GM12874 (cell line): ENCODE data around the gene MOCOS.

ENCODE experiments used
- TF ChIP-seq, protein P1 (sequence below): IDR thresholded peaks from 2 replicates; pipeline ENCODE4 v1.5.1; 2011; ENCODE audit warnings: low read depth, mild to moderate bottlenecking, control low read depth, low read length, moderate library complexity; ENCODE audit not compliant: insufficient read depth

The MOCOS gene

DNA sequence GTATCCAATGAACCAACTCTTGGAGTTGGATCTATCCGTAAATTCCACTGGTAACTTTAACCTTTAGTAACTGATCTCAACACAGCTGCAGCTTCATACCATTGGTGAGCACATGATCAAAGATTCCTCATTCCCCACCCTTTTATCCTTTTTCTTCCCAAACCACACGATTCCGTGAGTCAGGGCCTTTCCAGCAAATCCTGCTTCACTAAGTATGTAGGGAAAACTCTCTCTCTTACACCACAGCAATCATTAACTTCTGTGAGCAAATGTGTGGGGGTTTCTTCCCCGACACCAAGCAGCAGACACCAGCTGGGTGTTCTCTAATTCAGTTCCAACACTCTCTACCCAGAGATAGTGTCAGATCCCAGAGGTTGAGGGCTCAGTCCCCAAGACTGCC lies 34.1 kb upstream of the MOCOS start:
- TF ChIP-seq, protein P1, sequence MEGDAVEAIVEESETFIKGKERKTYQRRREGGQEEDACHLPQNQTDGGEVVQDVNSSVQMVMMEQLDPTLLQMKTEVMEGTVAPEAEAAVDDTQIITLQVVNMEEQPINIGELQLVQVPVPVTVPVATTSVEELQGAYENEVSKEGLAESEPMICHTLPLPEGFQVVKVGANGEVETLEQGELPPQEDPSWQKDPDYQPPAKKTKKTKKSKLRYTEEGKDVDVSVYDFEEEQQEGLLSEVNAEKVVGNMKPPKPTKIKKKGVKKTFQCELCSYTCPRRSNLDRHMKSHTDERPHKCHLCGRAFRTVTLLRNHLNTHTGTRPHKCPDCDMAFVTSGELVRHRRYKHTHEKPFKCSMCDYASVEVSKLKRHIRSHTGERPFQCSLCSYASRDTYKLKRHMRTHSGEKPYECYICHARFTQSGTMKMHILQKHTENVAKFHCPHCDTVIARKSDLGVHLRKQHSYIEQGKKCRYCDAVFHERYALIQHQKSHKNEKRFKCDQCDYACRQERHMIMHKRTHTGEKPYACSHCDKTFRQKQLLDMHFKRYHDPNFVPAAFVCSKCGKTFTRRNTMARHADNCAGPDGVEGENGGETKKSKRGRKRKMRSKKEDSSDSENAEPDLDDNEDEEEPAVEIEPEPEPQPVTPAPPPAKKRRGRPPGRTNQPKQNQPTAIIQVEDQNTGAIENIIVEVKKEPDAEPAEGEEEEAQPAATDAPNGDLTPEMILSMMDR, result no peak

DNA sequence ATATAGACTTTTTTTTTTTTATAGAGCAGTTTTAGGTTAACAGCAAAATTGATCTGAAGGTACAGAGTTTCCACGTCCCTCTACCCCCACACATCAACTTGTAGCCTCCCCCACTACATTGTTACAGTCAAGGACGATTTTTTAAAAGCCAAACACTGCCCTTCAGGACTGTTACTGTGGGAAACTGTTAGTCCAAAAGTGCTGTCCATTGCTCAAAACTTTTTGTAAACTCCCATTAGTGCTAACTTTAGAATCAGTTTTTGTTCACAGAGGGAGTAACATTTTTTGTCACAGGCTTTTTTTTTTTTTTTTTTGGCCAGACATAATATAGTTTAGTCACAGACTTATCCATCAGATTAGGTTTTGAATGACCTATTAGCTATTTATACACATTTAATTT lies 33.5 kb upstream of the MOCOS start:
- TF ChIP-seq, protein P1, result no peak

DNA sequence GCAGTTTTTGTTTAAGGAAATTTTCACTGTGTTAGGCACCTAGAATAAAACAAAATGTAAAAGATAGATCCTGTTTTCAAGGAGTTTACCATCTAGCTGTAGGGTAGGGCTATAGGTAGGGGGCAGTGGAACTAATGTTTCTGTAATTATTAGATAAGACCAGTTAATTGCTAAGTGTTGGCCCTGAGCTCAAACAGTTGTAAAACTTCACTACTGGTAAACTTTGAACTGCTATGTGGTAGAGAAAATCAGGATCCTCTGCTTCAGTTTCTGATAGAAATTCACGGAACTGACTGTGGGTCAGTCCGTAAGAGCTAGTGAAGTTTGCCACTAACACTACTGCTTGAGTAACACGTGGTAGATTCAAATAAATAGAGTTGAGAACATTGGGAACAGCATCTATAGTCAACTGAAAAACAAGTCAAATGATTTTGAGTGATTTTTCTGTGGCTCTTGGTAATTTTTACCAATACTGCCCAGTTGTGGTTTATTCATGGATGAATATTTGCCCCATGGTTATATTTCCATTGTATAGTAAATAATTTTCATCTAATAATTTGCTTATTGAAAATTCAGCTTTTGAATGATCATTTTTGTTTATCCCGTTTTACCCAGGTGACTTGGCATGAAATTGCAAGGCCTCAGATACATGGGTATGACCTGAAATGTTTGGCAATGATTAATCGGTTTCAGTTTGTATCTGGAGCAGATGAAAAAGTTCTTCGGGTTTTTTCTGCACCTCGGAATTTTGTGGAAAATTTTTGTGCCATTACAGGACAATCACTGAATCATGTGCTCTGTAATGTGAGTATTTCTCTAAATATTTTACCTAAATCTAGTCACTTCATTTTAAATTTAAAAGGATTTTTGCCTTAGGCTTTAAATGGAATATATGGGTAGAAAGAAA lies 31.2 kb upstream of the MOCOS start:
- TF ChIP-seq, protein P1, result no peak

DNA sequence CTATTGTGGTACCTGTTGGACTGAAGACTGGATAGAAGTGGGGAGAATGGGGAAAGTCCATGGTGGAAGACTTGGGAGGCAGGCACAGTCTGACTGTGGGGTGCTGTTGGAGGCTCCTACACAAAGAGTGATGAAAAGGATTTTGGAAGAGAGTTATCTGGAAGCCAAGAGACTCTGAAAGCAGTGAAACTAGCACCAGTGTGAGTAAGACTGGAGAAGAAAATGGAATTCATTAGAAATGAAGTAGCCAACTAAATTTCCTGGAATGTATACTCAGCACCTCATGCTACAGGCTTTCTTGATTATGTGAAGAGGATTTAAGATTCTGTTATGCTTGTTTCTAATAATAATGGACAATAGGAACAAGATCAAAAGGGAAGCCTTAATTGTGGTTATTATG lies 29.9 kb upstream of the MOCOS start:
- TF ChIP-seq, protein P1, result no peak

DNA sequence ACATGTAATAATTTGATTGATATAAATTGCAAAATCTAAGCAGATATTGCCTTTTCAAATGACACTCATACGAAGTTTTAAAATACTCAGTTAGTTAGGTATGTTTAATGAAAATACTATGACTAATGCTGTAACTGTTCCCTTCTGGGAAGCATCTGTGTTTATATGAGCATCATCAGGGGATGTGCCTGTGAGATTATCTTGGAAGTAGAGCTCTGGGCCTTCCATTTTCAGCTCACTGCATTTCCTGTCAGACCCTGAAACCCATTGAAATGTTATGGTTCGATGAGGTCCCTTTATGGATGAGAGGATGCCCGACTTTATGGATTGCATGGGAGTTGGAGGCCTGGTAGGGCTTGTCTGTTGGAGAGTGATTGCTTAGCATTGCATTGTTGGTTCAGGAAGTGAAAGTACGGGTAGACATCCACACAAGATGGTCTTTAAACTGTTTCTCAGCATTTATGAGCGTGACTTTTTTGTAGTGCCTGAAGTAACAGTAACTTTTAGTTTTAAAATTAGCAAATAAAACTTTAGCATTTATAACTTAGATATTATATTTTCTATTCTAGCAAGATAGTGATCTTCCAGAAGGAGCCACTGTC lies 28.9 kb upstream of the MOCOS start:
- TF ChIP-seq, protein P1, result no peak

DNA sequence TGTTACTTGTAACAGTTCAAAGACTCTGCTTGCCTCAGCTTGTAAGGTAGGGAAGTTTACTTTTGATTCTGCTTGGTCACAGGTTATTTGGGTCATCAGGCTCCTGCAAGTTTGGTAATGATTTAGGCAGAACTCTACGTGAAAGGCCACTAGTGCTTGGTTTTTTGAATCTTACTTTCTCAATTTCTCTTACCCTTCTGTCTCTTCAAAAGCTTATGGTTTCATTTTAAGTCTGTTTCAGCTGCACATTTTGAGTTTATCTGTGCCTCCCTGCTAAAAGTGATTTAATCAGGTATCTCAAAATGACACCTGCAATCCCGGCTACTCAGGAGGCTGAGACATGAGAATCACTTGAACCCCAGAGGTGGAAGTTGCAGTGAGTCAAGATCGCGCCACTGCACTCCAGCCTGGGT lies 26.3 kb upstream of the MOCOS start:
- TF ChIP-seq, protein P1, result no peak

DNA sequence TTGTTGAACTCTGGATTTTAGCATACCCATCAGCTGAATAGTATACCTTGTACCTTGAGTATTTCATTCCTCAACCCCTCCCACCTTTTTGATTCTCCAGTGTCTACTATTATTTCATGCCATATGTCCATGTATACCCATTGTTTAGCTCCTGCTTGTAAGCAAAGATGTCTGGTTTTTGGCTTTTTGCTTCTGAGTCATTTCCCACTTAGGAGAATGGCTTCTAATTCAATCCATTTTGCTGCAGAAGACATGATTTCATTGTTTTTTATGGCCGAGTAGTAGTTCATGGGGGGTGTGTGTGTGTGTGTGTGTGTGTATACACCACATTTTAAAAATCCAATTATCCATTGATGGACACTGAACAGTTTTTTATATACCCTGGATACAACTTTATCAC lies 24.3 kb upstream of the MOCOS start:
- TF ChIP-seq, protein P1, result no peak
